Bone marrow (tissue), 2 donors: ENCODE results near the gene PATJ.
"Not testable (repeated sequence)": the region's sequence is repeated elsewhere in the genome, so short reads cannot be mapped to it uniquely, and the experiment has no call there.

ENCODE experiments used
- DNase-seq, 2 donors: peaks; one replicate each; lab custom pipeline; 2025; lab: John Stamatoyannopoulos, UW

PATJ gene

GRCh38 chr1:61887931-61888564 lies 145.8 kb downstream of the PATJ start:
- DNase-seq, result no peak

- no peak for DNase-seq
These were observed 146.5 kb downstream of the PATJ start for GRCh38 chr1:61888808-61889207.

GRCh38 chr1:61890435-61890834 lies 148.2 kb downstream of the PATJ start:
- DNase-seq, result not testable (repeated sequence)

- DNase-seq, result no peak
These were observed 150.7 kb downstream of the PATJ start for GRCh38 chr1:61892977-61893376.

DNA sequence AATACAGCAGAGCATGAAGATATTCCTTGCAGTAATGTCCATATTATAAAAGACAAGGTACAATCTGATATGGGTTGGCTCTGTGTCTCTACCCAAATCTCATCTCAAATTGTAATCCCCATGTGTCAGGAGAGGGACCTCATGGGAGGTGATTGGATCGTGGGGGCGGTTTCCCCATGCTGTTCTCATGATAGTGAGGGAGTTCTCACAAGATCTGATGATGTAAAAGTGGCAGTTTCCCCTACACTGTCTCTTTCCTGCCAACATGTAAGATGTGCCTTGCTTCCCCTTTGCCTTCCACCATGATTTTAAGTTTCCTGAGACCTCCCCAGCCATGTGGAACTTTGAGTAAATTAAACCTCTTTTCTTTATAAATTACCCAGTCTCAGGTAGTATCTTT lies 152.0 kb downstream of the PATJ start:
- DNase-seq, result not testable (repeated sequence)

- no peak for DNase-seq
These were observed 152.9 kb downstream of the PATJ start for GRCh38 chr1:61895175-61895574.

GRCh38 chr1:61898658-61899057 lies 156.4 kb downstream of the PATJ start:
- DNase-seq, result no peak

- no peak for DNase-seq
These were observed 162.1 kb downstream of the PATJ start for GRCh38 chr1:61904354-61904753.

GRCh38 chr1:61907102-61907501 lies 164.8 kb downstream of the PATJ start:
- DNase-seq, result no peak

DNA sequence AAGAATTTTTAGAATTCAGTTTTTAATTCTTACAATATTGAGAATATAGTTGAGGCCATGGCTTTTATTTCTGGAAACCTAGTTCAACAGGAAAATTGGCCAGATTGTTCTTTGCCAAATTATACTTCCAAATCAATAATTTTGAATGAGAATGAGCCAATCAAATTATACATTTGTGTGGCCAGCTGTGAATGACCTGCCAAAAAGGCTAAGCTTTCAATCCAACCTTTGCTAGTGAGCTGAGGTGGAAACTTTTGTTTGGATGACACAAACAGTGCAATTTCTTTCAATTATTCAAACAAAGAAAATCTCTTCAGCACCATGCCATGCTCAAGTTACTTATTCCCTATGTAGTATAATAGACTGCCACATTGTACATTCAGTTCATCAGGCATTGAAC lies 167.8 kb downstream of the PATJ start:
- no peak for DNase-seq

DNA sequence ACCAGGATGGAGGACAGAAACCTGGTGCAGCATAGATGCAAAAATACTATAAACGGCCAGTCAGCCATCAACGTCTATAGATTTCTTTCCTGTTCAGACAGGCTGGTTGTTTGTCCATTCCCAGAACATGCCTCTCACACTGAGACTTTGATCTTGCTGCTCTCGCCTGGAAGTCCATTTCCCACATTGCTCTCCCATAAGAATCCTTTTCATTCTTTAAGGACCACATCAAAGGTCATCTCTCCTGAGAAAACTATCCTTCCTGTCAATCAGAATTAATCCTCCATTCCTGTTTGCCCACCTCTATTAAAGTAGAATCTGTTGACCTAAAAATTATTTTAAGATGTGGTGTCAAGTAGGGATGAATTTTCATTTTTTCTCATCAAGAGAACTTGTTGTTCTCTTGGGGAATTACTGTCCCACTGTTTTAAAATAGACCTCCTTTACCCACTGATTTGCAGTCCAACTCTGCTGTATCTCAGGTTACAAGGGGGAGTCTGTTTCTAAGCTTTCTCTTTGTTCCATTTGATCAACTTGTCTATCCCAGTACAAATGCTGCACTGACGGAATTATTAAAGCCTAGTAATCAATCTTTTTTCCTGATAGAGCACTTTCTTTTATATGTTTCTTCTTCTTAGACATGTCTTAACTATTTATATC lies 172.7 kb downstream of the PATJ start:
- DNase-seq, result no peak

- DNase-seq, result no peak
These were observed 179.2 kb downstream of the PATJ start for GRCh38 chr1:61921435-61921834.

GRCh38 chr1:61922950-61923480 lies 180.7 kb downstream of the PATJ start:
- no peak for DNase-seq

GRCh38 chr1:61925591-61926298 lies 183.5 kb downstream of the PATJ start:
- no peak for DNase-seq

- DNase-seq, result no peak
These were observed 184.3 kb downstream of the PATJ start for GRCh38 chr1:61926597-61926996.

DNA sequence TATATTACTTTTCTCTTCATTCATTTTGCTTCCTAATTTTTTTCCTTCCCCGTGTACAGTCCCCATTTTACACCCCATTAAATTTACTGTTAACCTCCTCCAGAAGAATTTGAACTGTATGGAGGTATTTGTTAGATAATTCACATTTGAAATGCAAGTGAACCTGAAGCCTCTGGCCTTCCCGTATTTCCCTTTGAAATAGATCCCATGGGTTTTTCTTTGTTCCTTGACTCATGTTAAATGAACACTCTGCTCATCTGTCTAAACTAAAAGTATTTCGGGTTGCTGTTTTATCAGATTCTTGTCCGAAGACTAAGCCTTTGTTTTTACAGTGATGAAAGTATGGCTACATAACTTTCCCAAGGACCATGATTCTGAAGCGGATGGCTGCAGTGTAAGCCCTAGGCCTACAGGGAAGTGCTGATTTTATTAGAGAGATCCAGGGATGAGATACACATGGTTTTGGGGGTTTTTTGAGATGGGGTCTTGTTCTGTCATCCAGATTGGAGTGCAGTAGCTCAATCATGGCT lies 187.9 kb downstream of the PATJ start:
- DNase-seq, result no peak

DNA sequence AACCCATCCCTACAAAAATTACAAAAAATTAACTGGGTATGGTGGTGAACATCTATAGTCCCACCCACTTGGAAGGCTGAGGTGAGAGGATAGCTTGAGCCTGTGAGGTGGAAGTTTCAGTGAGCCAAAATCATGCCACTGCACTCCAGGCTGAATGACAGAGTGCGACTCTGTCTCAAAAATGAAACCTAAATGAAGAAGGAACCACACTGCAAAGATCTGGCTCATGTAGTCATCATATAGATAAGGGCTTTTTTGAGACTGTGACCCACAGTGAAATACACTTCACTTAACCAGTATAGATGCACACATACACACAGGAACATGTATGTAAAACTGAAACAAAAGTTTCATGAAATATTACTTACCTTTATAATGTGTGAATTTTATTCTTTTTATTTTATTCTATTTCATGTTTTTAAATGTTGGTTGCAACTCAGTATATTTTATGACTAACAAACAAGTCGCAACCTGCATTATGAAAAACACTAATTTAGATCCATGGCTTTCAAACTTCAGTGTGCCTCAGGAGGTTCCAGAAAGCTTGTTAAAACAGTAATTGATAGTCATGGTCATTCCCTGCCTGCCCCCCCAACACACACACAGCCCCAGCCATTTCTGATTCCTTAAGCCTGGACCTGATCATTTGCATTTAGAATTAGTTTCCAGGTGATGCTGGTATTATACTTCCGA lies 189.5 kb downstream of the PATJ start:
- DNase-seq, result no peak

- no peak for DNase-seq
These were observed 193.2 kb downstream of the PATJ start for GRCh38 chr1:61935516-61935915.

- DNase-seq, result no peak
These were observed 194.6 kb downstream of the PATJ start for GRCh38 chr1:61936839-61937238.

DNA sequence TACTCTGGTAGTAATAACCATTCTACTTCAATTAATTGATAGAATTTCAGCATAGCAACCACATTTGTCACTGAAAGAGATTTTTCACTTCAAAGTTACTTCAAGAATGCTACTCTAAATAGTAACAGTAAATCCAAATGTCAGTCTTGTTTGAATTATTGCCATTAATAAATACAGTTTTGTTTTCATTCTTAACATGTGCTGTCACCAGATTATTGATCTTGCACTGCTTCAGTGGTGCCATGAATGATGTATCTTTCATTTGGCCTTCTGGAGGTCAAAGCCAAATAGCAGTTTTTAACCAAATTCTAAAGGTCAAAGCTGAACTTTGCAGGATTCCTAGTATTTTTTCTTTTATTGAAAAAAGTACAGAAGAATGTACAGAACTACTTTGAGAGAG lies 199.5 kb downstream of the PATJ start:
- no peak for DNase-seq

DNA sequence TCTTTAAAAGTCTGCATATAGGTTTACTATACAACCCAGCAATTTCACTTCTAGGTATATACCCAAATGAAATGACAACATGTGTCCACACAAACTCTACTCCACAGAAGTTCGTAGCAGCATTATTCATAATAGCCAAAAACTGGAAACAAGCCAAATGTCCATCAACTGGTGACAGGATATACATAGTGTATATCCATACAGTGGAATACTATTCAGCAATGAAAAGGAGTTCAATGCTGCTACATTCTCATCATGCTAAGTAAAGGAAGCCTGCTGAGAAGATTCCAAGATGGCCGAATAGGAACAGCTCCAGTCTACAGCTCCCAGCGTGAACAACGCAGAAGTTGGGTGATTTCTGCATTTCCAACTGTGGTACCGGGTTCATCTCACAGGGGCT lies 200.6 kb downstream of the PATJ start:
- no peak for DNase-seq

DNA sequence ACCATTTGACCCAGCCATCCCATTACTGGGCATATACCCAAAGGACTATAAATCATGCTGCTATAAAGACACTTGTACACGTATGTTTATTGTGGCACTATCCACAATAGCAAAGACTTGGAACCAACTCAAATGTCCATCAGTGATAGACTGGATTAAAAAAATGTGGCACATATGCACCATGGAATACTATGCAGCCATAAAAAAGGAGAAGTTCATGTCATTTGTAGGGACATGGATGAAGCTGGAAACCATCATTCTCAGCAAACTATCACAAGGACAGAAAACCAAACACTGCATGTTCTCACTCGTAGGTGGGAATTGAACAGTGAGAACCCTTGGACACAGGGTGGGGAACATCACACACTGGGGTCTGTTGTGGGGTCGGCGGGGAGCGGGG lies 206.4 kb downstream of the PATJ start:
- not testable (repeated sequence) for DNase-seq
